Amygdala (tissue), 56 donors: Measurements from ENCODE around the gene GMCL2.

Experiments
- DNase-seq, 56 donors: peaks; one replicate each; lab custom pipeline; 2025; lab: John Stamatoyannopoulos, UW

GMCL2 gene

GRCh38 chr5:178223196-178223773, 36.1 kb upstream of the GMCL2 start:
- no peak for DNase-seq

- DNase-seq, result no peak
Measured at GRCh38 chr5:178222292-178222691, 35.1 kb upstream of the GMCL2 start.

- no peak for DNase-seq
Measured at GRCh38 chr5:178221853-178222252, 34.7 kb upstream of the GMCL2 start.

- no peak for DNase-seq
Measured at GRCh38 chr5:178221282-178221681, 34.1 kb upstream of the GMCL2 start.

- DNase-seq, result no peak
Measured at GRCh38 chr5:178218827-178219226, 31.7 kb upstream of the GMCL2 start.

GRCh38 chr5:178218237-178218776, 31.1 kb upstream of the GMCL2 start:
- DNase-seq, result no peak

GRCh38 chr5:178216779-178217178, 29.6 kb upstream of the GMCL2 start:
- DNase-seq, result no peak

GRCh38 chr5:178216088-178216534, 28.9 kb upstream of the GMCL2 start:
- DNase-seq, result no peak

GRCh38 chr5:178215280-178216002, 28.3 kb upstream of the GMCL2 start:
- no peak for DNase-seq

GRCh38 chr5:178214160-178214803, 27.1 kb upstream of the GMCL2 start:
- no peak for DNase-seq

- DNase-seq, result no peak
Measured at GRCh38 chr5:178213748-178214151, 26.6 kb upstream of the GMCL2 start.

GRCh38 chr5:178213003-178213461, 25.9 kb upstream of the GMCL2 start:
- no peak for DNase-seq

- DNase-seq, result no peak
Measured at GRCh38 chr5:178212241-178213002, 25.3 kb upstream of the GMCL2 start.

- DNase-seq, result no peak
Measured at GRCh38 chr5:178211095-178212048, 24.2 kb upstream of the GMCL2 start.

GRCh38 chr5:178210686-178211085, 23.5 kb upstream of the GMCL2 start:
- DNase-seq, result no peak

- no peak for DNase-seq
Measured at GRCh38 chr5:178210073-178210535, 22.9 kb upstream of the GMCL2 start.

GRCh38 chr5:178209334-178210072, 22.3 kb upstream of the GMCL2 start:
- no peak for DNase-seq

- no peak for DNase-seq
Measured at GRCh38 chr5:178208540-178209227, 21.5 kb upstream of the GMCL2 start.
